Activated T-cell treated with anti-CD3 and anti-CD28 coated beads, Interleukin-2, amount 50 U/mL, for 24 hours (primary cell): Measurements from ENCODE around the gene LAT.
A peak's percentile ranks its signal among the peaks of the same experiment; 100 is the strongest.
"Not testable (repeated sequence)": the region's sequence is repeated elsewhere in the genome, so short reads cannot be mapped to it uniquely, and the experiment has no call there.

Experiments
- DNase-seq: peaks from one replicate; pipeline ENCODE4 v3.0.0-alpha.2; 2020
- H3K27ac Mint-ChIP-seq: 2 replicates; pipeline ENCODE4 v1.8.0; 2020; ENCODE audit warnings: mild to moderate bottlenecking, mixed read lengths
- H3K27me3 Mint-ChIP-seq: 2 replicates; pipeline ENCODE4 v1.8.0; 2020; ENCODE audit warnings: mixed read lengths
- H3K36me3 Mint-ChIP-seq: 2 replicates; pipeline ENCODE4 v1.8.0; 2020; ENCODE audit warnings: low read depth, mixed read lengths
- H3K4me1 Mint-ChIP-seq: 2 replicates; pipeline ENCODE4 v1.8.0; 2020; ENCODE audit warnings: low read depth, mixed read lengths
- H3K4me3 Mint-ChIP-seq: 2 replicates; pipeline ENCODE4 v1.8.0; 2020; ENCODE audit warnings: mild to moderate bottlenecking, moderate library complexity, mixed read lengths
- H3K9me3 Mint-ChIP-seq: 2 replicates; pipeline ENCODE4 v1.8.0; 2020; ENCODE audit warnings: mixed read lengths

Gene LAT

DNA sequence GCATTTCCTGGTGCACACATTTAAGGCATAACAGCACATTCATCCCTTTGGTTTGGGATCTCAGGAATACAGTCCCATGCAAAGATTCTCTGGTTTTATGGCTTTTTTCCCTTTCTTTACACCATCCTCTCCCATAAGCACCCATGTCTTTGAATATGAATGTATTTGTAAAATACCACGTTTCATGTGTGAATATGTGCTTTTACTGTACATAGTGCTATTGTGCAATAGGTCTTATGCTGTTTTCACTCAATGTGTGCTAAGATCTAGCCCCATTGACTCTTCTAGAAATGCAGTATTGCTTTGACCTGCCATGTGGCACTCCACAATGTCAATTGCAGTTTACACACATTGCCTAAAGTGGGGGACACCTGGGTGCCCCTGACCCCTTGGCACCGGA is 20.4 kb upstream of the LAT start:
- Mint-ChIP-seq H3K27ac (no peak overlapping the region), H3K36me3 (peaks cover 68% of the 10 kb centered on the region), H3K27me3 (no peaks in the 10 kb centered on the region), H3K4me3 (no peak overlapping the region), H3K9me3 (no peaks in the 10 kb centered on the region), H3K4me1 (peaks cover 1% of the 10 kb centered on the region)
- no peak for DNase-seq

GRCh38 chr16:28967156-28967555 is 17.7 kb upstream of the LAT start:
- Mint-ChIP-seq H3K36me3 (peaks cover 44% of the 10 kb centered on the region), H3K4me1 (peaks cover 1% of the 10 kb centered on the region), H3K27ac (no peak overlapping the region), H3K9me3 (no peaks in the 10 kb centered on the region), H3K4me3 (no peak overlapping the region), H3K27me3 (no peaks in the 10 kb centered on the region)
- DNase-seq: no peak

GRCh38 chr16:28969696-28970095 is 15.2 kb upstream of the LAT start:
- H3K4me1 Mint-ChIP-seq, DNase-seq, H3K27me3 Mint-ChIP-seq, H3K9me3 Mint-ChIP-seq, H3K4me3 Mint-ChIP-seq, H3K27ac Mint-ChIP-seq: not testable (repeated sequence)
- H3K36me3 Mint-ChIP-seq: peaks cover 25% of the 10 kb centered on the region

DNA sequence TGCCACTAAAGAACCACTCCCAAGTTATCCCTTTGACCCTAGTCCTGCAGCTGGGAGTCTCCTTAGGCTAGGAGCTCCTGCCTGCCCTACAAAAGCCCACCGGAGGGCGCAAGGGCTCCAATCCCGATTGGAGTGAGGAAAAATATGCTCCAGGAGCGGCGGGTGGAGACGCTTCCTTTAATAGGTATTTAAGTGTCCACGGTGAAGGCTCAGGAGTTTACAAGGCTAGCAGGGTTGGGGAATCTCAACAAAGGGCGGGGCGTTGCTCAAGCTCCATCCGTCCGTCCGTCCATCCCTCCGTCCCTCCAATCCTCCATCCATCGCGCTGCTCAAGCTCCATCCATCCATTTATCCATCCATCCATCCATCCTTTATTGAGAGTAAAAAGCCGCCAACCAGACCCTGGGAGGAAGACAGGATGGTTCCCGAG is 10.8 kb upstream of the LAT start:
- Mint-ChIP-seq H3K9me3 (no peaks in the 10 kb centered on the region), H3K4me1 (peaks cover 36% of the 10 kb centered on the region), H3K27me3 (no peaks in the 10 kb centered on the region), H3K27ac (peak overlapping the region; percentile 96), H3K4me3 (peak overlapping the region; percentile 95), H3K36me3 (peaks cover 35% of the 10 kb centered on the region)
- DNase-seq: peak; percentile 60

GRCh38 chr16:28974437-28975157 is 10.3 kb upstream of the LAT start, which contains the start of gene SPNS1:
Gene SPNS1, plus strand, starts transcription at chr16:28974778. Its CDS starts 374 bp downstream, at chr16:28975152.
- Mint-ChIP-seq H3K27me3 (no peaks in the 10 kb centered on the region), H3K4me3 (peak within 1 kb of the TSS; percentile 95), H3K36me3 (peaks cover 40% of the 10 kb centered on the region), H3K9me3 (no peaks in the 10 kb centered on the region), H3K27ac (peak within 1 kb of the TSS; percentile 96), H3K4me1 (peaks cover 36% of the 10 kb centered on the region)
- DNase-seq: peak; percentile 93

DNA sequence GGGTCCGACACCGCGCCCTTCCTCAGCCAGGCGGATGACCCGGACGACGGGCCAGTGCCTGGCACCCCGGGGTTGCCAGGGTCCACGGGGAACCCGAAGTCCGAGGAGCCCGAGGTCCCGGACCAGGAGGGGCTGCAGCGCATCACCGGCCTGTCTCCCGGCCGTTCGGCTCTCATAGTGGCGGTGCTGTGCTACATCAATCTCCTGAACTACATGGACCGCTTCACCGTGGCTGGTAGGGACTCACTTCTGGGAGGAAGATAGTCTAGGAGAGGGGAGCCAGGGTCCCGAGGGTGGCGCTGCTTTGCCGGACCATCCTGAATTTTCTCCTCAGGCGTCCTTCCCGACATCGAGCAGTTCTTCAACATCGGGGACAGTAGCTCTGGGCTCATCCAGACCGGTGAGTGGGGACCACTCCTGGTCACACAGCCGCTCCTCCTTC is 9.7 kb upstream of the LAT start:
- Mint-ChIP-seq H3K36me3 (peaks cover 40% of the 10 kb centered on the region), H3K27me3 (no peaks in the 10 kb centered on the region), H3K9me3 (no peaks in the 10 kb centered on the region), H3K4me3 (peak overlapping the region; percentile 95), H3K27ac (peak overlapping the region; percentile 96), H3K4me1 (peaks cover 36% of the 10 kb centered on the region)
- no peak for DNase-seq

DNA sequence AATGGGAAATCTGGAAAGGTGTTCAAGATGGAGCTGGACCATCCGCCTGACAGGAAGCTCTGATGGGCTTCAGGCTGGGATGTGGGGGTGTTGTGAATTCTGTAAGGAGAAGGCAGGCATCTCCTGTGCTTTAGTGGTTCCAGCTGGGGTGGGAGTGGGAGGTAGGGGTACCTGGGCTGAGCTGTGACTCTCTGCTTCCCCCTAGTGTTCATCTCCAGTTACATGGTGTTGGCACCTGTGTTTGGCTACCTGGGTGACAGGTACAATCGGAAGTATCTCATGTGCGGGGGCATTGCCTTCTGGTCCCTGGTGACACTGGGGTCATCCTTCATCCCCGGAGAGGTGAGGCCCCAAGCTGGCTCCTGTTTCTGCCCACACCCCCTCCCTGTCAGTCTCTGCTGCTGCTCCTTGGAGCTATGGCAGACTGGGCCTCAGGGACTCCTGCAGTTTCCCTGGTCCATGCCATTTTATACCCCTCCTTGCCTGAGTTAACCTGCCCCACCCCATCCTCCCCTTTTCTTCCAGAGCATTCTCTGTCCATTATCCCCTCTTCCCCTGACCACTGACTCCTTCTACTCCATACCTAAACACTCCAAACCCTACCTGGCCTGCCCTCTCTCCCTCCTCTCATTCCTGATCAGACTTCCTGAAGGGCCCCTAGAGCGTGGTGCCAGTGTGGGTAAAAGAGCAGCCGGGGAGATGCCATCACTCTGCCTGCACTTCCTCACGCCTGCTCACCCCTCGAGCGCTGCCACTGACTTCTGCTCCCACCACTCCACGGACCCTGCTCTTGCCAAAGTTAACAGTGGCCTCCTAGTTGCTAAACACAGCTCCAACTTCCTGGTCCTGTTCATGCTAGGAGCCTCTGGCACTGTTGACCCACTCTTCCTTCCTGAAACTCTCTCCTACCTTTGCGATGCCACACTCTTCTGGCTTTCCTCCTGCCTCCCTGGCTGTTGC is 6.9 kb upstream of the LAT start:
- H3K27me3 Mint-ChIP-seq: no peaks in the 10 kb centered on the region
- H3K27ac Mint-ChIP-seq: no peak overlapping the region
- H3K9me3 Mint-ChIP-seq: no peaks in the 10 kb centered on the region
- H3K4me3 Mint-ChIP-seq: no peak overlapping the region
- DNase-seq: no peak
- H3K36me3 Mint-ChIP-seq: peaks cover 67% of the 10 kb centered on the region
- peaks cover 40% of the 10 kb centered on the region for H3K4me1 Mint-ChIP-seq

DNA sequence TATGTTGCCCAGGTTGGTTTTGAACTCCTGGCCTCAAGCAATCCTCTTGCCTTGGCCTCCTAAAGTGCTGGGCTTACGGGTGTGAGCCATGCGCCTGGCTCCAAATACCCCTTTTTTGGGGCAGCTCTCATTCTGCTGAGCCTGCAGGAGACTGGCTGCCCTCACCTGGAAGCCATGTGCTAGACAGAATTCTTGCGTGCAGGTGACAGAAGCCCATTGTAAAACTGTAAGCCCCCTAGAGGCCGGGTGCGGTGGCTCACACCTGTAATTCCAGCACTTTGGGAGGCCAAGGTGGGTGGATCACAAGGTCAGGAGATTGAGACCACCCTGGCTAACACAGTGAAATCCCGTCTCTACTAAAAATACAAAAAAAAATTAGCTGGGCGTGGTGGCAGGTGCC is 4.5 kb upstream of the LAT start:
- not testable (repeated sequence) for DNase-seq, H3K9me3 Mint-ChIP-seq, H3K27ac Mint-ChIP-seq, H3K4me3 Mint-ChIP-seq, H3K27me3 Mint-ChIP-seq
- Mint-ChIP-seq H3K36me3 (peaks cover 78% of the 10 kb centered on the region), H3K4me1 (peaks cover 49% of the 10 kb centered on the region)

DNA sequence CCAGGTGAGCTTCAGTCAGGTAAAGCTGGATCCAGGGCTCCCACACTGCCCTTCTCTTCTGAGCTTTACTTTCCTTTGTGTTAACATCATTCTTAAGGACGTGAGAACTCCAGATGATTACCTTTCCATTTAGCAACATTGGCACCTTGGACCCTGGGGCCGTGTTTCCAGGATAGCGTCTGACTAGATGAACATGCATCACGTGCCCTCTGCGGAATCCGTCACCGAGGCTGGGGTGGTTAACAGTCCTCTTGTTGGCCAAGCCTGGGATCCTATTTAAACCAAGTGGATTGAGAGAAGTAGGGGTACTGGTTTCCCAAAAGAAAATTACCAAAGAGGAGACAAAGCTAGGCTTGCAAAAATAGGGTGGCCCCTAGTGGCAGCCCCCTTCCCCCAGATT is 3.9 kb upstream of the LAT start:
- Mint-ChIP-seq H3K27me3 (no peaks in the 10 kb centered on the region), H3K9me3 (no peaks in the 10 kb centered on the region), H3K4me1 (peaks cover 44% of the 10 kb centered on the region), H3K4me3 (no peak overlapping the region), H3K36me3 (peaks cover 80% of the 10 kb centered on the region), H3K27ac (no peak overlapping the region)
- no peak for DNase-seq

DNA sequence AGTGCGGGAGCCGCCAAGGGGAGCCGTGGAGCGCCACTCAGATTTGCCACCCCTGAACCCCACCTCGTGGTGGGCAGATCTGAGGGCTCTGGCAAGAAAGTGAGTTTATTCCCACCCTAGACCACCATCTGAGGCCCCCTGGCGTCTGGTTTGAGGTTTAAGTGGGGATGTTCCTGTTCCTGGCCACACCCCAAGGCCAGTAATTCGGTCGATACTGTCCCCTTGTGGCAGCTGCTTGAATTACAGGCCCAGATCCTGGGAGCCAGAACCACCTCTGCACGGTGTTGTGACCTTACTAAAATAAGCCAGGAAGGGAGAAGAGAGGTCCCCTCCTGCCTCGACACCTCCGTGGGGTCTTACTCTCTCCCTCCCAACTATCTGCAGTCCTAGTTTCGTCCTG is 3.3 kb upstream of the LAT start:
- peak overlapping the region; percentile 52 for H3K27ac Mint-ChIP-seq
- peaks cover 82% of the 10 kb centered on the region for H3K36me3 Mint-ChIP-seq
- peaks cover 38% of the 10 kb centered on the region for H3K4me1 Mint-ChIP-seq
- H3K9me3 Mint-ChIP-seq: no peaks in the 10 kb centered on the region
- DNase-seq: peak; percentile 79
- H3K27me3 Mint-ChIP-seq: no peaks in the 10 kb centered on the region
- no peak overlapping the region for H3K4me3 Mint-ChIP-seq

DNA sequence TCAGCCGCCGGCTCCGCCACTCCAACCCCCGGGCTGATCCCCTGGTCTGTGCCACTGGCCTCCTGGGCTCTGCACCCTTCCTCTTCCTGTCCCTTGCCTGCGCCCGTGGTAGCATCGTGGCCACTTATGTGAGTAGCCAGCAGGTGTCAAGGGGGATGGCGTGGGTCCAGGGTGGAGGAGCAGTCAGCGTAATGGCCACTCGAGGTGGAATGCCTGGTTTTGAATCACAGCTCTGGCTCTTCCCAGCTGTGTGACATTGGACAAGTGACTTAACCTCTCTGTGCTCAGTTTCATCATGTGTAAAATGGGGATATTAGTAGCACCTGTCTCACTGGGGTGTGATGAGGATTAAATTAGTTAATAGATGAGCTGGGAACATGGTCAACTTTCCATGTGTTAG is 2.4 kb upstream of the LAT start:
- H3K36me3 Mint-ChIP-seq: peaks cover 85% of the 10 kb centered on the region
- no peak for DNase-seq

GRCh38 chr16:28982949-28983348 is 1.9 kb upstream of the LAT start:
- H3K27ac Mint-ChIP-seq: peak overlapping the region; percentile 94
- H3K4me1 Mint-ChIP-seq: peaks cover 37% of the 10 kb centered on the region
- H3K27me3 Mint-ChIP-seq: no peaks in the 10 kb centered on the region
- H3K9me3 Mint-ChIP-seq: peaks cover 3% of the 10 kb centered on the region
- H3K4me3 Mint-ChIP-seq: no peak overlapping the region
- H3K36me3 Mint-ChIP-seq: peaks cover 86% of the 10 kb centered on the region
- DNase-seq: no peak

More for the DNA sequence above, 2.4 kb upstream of the LAT start:
- Mint-ChIP-seq H3K27ac (peak overlapping the region; percentile 94), H3K4me1 (peaks cover 37% of the 10 kb centered on the region), H3K9me3 (peaks cover 3% of the 10 kb centered on the region), H3K27me3 (no peaks in the 10 kb centered on the region), H3K4me3 (no peak overlapping the region)

- Mint-ChIP-seq H3K27me3 (no peaks in the 10 kb centered on the region), H3K4me1 (peaks cover 36% of the 10 kb centered on the region), H3K9me3 (peaks cover 3% of the 10 kb centered on the region), H3K36me3 (peaks cover 86% of the 10 kb centered on the region), H3K4me3 (peak overlapping the region; percentile 99), H3K27ac (peak overlapping the region; percentile 94)
- no peak for DNase-seq
These were observed 1.2 kb upstream of the LAT start for GRCh38 chr16:28983644-28984043.

- Mint-ChIP-seq H3K9me3 (peaks cover 3% of the 10 kb centered on the region), H3K36me3 (peaks cover 87% of the 10 kb centered on the region), H3K27ac (peak overlapping the region; percentile 94), H3K4me3 (peak overlapping the region; percentile 99), H3K27me3 (no peaks in the 10 kb centered on the region), H3K4me1 (peaks cover 40% of the 10 kb centered on the region)
- DNase-seq: no peak
These were observed 761 bp upstream of the LAT start for GRCh38 chr16:28984091-28984490.
